Urinary bladder (tissue), 4 donors: ENCODE measurements around the gene CLPTM1L. TPM values are rescaled to one million over a fixed set of nuclear protein-coding genes. Genes with fewer than 3 reads are reported as not detected.
"Not testable (repeated sequence)": the region's sequence is repeated elsewhere in the genome, so short reads cannot be mapped to it uniquely, and the experiment has no call there.

ENCODE experiments used
- DNase-seq: peaks from one replicate; pipeline ENCODE4 v3.0.0-alpha.2; 2015; ENCODE audit errors: extremely low spot score
- H3K27ac ChIP-seq: one replicate; pipeline ENCODE4 v1.5.1; 2013; ENCODE audit warnings: low read depth, mild to moderate bottlenecking, moderate library complexity
- H3K36me3 ChIP-seq: one replicate; pipeline ENCODE4 v1.6.1; 2013; ENCODE audit warnings: mild to moderate bottlenecking, moderate library complexity; ENCODE audit not compliant: insufficient read depth
- H3K4me1 ChIP-seq: one replicate; pipeline ENCODE4 v1.6.1; 2013; ENCODE audit warnings: mild to moderate bottlenecking, moderate library complexity; ENCODE audit not compliant: insufficient read depth
- H3K4me3 ChIP-seq: one replicate; pipeline ENCODE4 v1.5.1; 2013; ENCODE audit warnings: low read depth, low read length
- WGBS: extraction: QIAGEN DNeasy Blood & Tissue Kit; methylation state at CpG from one replicate; pipeline ENCODE4 v1.1.7; 2013; 5-methylcytosine and 5-hydroxymethylcytosine counted together
- polyA plus RNA-seq: library from polyadenylated mRNA; stranded (reverse); fragments of 200-250 nt; gene quantifications from one replicate; pipeline ENCODE4 v1.2.3, GENCODE V29; 2013
- total RNA-seq: library from RNA; depleted of rRNA; stranded (reverse); fragments of >200 nt; gene quantifications from one replicate; pipeline ENCODE4 v1.2.3, GENCODE V29; 2014
- donor health status: healthy with polysubstance abuse.
- donor health status: healthy.

The CLPTM1L gene
- total and polyA plus RNA-seq, 2 donors = 72.8 to 85.3 TPM

DNA sequence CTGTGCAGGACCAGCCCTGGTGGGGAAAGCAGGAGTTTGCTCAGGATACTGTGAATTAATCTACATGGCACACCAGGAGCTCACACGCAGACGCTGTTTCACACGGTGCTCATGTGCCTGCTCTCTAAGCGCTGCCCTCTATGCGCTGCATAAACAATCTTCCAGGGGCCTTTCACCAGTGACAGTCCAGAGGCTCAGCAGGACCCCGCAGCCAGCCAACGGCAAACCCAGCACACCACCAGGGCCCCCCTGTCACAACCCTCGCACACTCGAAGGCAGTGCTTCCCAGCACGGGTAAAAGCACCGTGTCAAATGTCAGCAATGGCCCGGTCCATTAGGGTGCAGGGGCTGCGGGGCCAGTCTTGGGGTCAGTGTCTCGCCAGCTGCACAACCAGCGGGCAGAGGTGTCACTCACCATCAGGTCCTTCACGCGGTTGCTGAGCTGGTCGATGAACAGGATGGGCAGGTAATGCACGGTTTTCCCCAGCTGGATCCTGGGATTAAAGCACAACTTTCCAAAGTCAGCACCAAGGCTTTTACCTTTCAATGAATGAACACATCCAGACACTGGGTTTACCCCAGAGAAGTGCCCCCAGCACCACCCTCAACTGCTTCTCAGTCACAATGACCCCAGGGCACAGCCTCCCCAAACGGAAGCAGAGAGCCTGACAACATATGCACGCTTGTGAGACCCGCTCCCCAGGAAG lies 7.3 kb downstream of the CLPTM1L start:
- WGBS = 93% methylated on average over 22 of the region's 22 CpGs
- no peak overlapping the region for H3K27ac ChIP-seq
- no peak overlapping the region for H3K4me3 ChIP-seq
- H3K4me1 ChIP-seq = no peaks in the 10 kb centered on the region
- DNase-seq = no peak
- H3K36me3 ChIP-seq = peaks cover 10% of the 10 kb centered on the region

DNA sequence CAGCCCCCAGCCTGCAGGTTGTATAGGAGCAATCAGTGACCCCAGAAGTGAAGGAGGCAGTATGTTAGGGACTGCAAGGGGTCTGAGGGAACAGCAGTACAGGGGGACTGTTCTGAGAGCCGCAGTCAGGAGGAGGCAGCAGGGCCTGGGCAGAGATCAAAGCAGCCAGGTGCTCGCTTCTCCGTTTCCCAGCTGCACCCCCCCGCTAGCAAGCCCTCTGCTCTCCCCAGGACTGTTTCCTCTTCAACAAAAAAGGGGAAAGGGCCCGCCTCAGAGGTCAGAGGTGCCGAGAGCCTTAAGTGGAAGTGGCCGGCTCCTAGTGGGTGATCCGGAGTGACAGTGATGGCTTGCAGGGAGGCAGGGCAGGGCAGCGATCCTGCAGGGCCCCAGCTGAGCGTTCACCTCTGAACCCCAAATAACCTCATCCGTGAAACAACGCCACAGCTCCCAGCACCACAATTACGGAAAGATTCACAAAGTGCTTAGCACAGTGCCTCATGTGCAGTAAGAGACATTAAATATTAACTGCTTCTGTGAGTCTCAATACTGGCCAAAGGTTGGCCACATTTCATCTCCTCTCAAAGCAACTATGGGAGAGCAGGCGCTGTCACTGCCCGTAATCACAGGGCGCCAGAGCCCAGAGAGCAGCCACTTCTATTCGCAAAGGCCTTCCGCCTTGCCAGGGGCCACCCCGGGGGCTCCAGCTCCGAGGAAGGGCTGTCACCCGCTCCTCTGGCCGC lies 8.0 kb downstream of the CLPTM1L start:
- 87% methylated on average over 22 of the region's 22 CpGs for WGBS
- peaks cover 10% of the 10 kb centered on the region for H3K36me3 ChIP-seq
- H3K27ac ChIP-seq = no peak overlapping the region
- H3K4me3 ChIP-seq = no peak overlapping the region
- DNase-seq = no peak
- no peaks in the 10 kb centered on the region for H3K4me1 ChIP-seq

DNA sequence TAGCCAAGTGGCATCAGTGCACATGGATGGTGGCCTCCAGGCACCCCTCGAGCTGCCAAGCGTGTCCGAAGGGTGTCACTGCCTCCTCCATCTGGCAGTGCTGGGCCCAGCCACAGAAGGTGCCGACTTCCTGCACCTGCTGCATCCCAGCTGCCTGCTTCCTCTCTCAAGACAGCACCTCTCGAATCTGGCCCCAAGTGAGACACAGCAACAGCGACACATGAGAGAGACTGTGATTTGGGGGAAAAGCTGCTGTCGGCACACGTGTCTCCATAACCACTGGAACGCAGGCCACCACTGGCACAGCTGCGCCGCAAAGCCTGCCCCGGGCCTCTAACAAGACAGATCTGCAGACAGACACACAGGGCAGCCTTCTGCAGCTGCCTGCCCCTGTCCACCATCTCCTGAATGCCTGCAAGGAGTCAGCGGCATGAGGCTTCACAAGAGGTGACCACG lies 8.8 kb downstream of the CLPTM1L start:
- no peak overlapping the region for H3K4me3 ChIP-seq
- H3K4me1 ChIP-seq = no peaks in the 10 kb centered on the region
- H3K36me3 ChIP-seq = peaks cover 10% of the 10 kb centered on the region
- 96% methylated on average over 14 of the region's 14 CpGs for WGBS
- no peak for DNase-seq
- H3K27ac ChIP-seq = no peak overlapping the region

DNA sequence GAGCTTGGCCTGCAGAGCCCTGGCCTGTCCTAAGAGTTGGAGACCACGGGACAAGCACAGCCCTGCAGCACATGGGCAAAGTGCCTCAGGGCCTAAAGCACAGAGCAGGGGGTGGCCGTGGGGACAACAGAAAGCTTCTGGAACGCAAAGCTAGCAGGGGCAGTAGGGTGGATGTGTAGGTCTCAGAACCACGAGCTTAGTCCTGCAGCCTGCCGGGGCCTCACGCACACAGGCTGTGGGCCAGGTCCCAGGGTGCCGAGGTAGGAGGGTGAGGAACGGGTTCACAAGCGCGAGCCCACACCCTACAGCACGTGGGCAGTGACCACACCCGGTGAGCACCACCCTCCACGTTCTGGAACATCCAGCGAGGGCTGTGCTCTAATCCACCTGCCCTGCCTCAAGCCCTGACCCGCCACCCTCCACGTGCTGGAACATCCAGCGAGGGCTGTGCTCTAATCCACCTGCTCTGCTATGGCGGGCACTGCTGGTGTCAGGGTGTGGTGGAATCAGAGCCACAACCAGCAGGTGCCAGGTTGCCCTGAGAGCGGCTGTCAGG lies 9.3 kb downstream of the CLPTM1L start:
- H3K4me3 ChIP-seq = no peak overlapping the region
- no peaks in the 10 kb centered on the region for H3K4me1 ChIP-seq
- H3K36me3 ChIP-seq = peaks cover 10% of the 10 kb centered on the region
- no peak overlapping the region for H3K27ac ChIP-seq
- DNase-seq = no peak
- WGBS = 86% methylated on average over 19 of the region's 19 CpGs

DNA sequence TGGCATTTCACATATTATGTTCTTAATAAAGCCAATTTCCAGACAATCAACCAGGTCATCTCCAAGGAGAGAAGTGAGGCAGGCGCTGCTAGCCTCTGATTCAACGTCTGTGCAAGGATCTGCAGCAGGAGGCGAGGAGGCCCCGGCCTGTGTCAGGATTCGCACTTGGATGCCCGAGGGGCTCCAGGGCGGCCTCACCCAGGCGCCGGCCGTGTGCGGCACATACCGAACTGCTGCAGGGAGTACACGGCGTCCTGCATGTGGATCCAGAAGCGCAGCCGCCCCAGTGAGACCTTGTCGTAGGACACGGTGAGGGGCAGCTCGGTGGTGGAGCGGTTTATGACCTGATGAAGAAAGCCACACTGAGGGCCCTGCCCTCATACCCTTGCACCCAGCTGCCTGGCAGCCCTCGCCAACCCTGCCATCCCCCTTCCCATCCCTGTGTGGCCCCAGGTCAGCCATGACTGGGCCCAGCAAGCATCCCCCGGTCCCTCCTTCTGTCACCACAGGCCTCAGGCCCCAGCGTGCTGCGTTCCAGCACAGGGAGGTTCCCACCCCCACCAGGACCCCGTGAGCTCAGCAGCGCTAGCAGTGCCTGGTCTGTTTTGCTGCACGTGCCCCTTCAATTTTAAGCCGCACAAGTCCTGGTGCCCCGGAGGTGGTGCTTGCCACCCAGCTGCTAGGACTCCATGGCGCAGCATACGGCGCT lies 9.9 kb downstream of the CLPTM1L start:
- 96% methylated on average over 32 of the region's 32 CpGs for WGBS
- no peak for DNase-seq
- Histone ChIP-seq H3K36me3 (peaks cover 10% of the 10 kb centered on the region), H3K4me1 (no peaks in the 10 kb centered on the region), H3K27ac (no peak overlapping the region), H3K4me3 (no peak overlapping the region)

DNA sequence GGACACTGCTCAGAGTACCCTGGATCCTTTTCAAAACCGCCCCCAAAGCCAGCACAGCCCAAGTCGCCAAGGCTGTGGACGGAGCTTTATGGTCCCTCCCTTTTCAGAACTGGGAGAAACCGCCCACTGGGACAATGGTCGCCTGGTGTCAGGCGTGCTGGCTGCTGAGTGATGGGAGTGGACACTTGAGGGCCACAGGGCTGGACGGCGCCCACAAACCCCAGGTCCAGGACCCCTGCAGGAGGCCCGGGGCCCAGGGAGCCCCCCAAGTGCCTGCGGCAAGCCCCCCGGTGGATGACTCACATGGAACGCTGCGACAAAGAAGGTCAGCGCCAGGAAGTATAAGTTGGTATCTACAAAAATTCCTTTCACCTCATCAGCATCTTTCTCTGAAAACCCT lies 10.9 kb downstream of the CLPTM1L start:
- H3K36me3 ChIP-seq = peaks cover 10% of the 10 kb centered on the region
- no peak for DNase-seq
- H3K4me3 ChIP-seq = no peak overlapping the region
- H3K4me1 ChIP-seq = no peaks in the 10 kb centered on the region
- 93% methylated on average over 14 of the region's 14 CpGs for WGBS
- no peak overlapping the region for H3K27ac ChIP-seq

DNA sequence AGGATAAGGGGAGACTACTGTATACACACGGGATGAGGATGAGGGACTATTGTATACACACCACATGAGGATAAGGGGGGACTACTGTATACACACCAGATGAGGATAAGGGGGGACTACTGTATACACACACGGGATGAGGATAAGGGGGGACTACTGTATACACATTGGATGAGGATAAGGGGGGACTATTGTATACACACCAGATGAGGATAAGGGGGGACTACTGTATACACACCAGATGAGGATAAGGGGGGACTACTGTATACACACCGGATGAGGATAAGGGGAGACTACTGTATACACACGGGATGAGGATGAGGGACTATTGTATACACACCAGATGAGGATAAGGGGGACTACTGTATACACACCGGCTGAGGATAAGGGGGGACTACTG lies 11.6 kb downstream of the CLPTM1L start:
- not testable (repeated sequence) for H3K36me3 ChIP-seq, H3K27ac ChIP-seq, H3K4me3 ChIP-seq, H3K4me1 ChIP-seq, DNase-seq
- WGBS = 92% methylated on average over 5 of the region's 5 CpGs

DNA sequence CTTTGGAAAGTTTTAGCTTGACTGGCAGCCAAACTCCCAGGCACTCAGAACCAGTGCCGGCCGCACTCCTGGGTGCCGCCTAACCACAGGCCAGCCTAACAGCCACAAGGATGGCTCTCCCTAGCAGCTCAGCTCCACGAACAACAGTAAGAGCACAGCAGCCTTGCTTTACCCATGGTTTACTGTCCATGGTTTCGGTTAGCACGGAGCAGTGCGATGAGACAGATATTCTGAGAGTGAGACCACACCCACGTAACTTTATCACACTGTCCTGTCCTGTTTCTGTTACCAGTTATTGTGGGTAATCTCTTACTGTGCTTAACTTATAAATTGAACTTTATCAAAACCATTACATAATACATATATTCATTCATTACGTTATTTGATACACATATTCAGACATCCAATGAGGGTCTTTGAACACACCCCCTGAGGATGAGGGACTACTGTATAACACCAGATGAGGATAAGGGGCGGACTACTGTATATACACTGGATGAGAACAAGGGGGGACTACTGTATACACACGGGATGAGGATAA lies 12.4 kb downstream of the CLPTM1L start:
- WGBS = 80% methylated on average over 11 of the region's 11 CpGs
- H3K4me3 ChIP-seq = no peak overlapping the region
- DNase-seq = no peak
- H3K27ac ChIP-seq = no peak overlapping the region
- H3K4me1 ChIP-seq = no peaks in the 10 kb centered on the region
- peaks cover 10% of the 10 kb centered on the region for H3K36me3 ChIP-seq

DNA sequence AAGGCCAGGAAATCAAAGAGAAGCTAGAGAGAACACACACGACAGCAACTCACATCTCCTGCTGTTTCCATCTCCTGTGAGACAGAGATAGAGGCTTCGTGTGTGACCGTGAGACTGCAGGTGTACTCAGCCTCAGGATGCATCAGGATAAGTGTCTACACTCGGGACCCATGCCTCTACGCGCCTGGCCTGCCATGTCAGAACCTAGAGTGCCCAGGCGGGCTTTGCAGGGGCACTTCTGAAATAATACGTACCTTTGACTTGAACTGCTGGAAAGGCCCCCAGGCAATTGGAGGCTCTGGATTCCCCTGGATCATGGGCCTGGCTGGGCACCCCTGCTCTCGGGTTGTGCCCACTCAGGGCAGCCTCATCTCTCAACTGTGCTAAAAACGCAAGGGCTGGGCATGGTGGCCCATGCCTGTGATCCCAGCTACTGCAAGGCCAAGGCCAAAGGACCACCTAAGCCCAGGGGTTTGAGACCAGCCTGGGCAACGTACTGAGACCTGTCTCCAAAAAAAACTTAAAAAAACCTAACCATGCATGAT lies 13.0 kb downstream of the CLPTM1L start:
- 92% methylated on average over 11 of the region's 11 CpGs for WGBS
- Histone ChIP-seq H3K4me1 (no peaks in the 10 kb centered on the region), H3K4me3 (no peak overlapping the region), H3K36me3 (peaks cover 10% of the 10 kb centered on the region), H3K27ac (no peak overlapping the region)
- DNase-seq = no peak

DNA sequence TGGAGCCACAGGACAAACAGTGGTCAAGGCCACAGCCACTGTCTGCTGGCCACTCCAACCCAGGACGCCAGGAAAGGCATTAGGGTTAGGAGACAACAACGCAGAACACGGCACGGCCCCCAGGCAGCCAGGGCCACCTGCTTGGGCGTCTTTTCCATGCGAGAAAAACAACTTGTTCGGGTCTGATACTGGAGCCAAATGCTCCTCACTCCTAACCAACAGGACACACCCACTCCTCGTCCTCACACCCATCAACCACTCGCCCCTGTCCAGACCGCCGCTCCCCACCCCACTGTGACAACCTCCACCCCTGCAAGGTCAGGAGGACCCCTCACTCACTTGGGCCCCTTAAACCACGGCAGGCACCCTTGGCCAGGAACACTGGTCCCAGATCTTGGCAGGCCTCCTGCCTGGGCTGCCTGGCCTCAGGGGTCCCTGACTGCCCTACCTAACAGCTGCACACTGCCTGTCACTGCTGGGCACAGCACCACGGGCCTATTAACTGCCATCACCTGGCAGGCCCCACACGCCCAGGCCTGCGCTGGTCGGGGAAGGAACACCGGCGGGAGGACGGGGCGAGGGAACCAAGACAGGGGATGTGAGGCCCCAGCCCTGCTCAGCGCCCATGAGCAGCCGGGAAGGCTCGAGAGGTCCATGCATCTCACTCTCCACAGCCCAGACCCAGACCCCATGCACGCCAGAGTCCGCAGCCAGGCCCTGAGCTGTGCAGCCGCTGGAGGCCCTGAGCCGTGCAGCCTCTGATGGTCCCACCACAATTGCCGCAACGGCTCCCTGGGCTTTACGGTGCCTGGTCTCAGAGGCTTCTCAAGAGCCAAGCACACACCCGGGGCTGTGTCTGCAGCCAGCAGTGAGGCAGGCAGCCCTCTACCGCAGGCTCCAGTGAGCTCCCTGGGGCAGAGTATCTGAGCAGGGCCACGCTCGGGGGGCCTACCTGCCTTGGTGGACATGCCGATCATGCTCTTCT lies 13.8 kb downstream of the CLPTM1L start:
- Histone ChIP-seq H3K36me3 (peaks cover 10% of the 10 kb centered on the region), H3K4me3 (no peak overlapping the region), H3K4me1 (no peaks in the 10 kb centered on the region), H3K27ac (no peak overlapping the region)
- DNase-seq = no peak
- 90% methylated on average over 35 of the region's 35 CpGs for WGBS

DNA sequence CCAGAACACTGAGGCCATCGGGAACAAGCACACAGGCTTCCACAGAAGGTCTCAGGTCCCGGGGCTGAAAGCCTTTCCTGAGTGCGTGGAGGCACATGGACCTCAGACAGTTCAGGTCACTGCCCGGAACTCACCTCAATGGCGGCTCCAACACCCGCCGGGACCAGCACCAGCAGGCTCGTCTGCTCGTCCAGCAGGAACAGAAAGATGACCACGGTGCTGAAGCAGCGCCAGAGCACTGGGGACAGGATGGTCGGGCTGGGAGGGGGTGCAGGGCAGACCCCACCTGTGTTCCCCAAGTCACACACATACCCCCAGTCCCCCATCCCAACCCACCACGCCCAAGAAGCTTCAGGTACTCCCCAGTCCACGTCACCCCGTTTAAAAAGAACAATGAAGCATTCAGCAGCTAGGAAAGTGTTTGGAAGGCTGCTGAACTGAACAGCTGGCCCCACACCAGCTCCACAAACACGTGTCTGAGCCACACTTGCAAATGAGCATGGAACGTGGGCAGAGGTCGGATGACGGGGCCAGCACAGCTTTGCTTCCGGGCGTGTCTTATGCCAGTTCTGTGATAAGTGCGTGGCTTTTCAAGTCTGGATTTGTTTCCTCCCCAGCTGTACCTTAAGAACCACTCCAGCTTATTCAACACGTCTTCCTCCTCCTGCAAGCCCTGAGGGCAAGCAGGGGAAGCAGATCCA lies 14.6 kb downstream of the CLPTM1L start:
- no peak overlapping the region for H3K27ac ChIP-seq
- H3K4me1 ChIP-seq = no peaks in the 10 kb centered on the region
- peaks cover 6% of the 10 kb centered on the region for H3K36me3 ChIP-seq
- WGBS = 87% methylated on average over 23 of the region's 23 CpGs
- DNase-seq = peak; percentile 11
- no peak overlapping the region for H3K4me3 ChIP-seq

DNA sequence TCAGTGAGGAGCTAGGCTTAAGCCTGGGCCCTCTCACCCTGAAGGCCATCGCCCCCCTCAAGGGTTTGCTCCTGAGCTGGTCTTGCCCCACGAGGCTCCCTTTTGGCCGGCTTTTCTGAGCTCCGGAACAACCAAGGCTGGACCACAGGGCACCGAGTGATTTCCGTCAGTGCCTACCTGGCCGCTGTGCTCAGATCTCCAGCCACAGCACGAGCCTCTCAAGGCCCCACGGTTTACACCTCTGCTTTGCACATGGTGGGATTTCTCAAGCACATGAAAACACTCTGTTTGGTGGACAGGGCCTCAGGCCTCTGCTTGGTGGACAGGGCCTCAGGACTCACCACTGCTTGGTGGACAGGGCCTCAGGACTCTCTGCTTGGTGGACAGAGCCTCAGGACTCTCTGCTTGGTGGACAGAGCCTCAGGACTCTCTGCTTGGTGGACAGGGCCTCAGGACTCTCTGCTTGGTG lies 15.8 kb downstream of the CLPTM1L start:
- no peak for DNase-seq
- Histone ChIP-seq H3K27ac (no peak overlapping the region), H3K36me3 (peaks cover 6% of the 10 kb centered on the region), H3K4me1 (no peaks in the 10 kb centered on the region), H3K4me3 (no peak overlapping the region)
- 97% methylated on average over 9 of the region's 9 CpGs for WGBS
